ENCODE data around the gene KIAA1614. TPM values are rescaled to one million over a fixed set of nuclear protein-coding genes. Genes with fewer than 3 reads are reported as not detected.
A peak's percentile ranks its signal among the peaks of the same experiment; 100 is the strongest.

Gene KIAA1614
- total RNA-seq (under 1 TPM in 4 of 5 experiments, not detected in 1; 0.13 to 0.31 (median 0.20) TPM), polyA plus RNA-seq (under 1 TPM; 0.03 to 0.12 TPM), total RNA-seq (not detected)

GRCh38 chr1:180912801-180913565 lies at the start of gene KIAA1614:
KIAA1614 (plus strand) TSS chr1:180912897; CDS start chr1:180913244, 347 bp downstream.
- ATAC-seq (peak; percentile 44), DNase-seq (no peak)
- Mint-ChIP-seq H3K27me3 (peaks cover 43 to 57% (median 45%) of the 10 kb centered on the region in 5 donors), H3K27ac (no peak within 1 kb of the TSS), H3K4me1 (peaks cover 0 to 21% (median 8%) of the 10 kb centered on the region in 7 donors), H3K36me3 (peaks cover 0 to 3% (median 0%) of the 10 kb centered on the region in 5 donors), H3K4me3 (peak within 1 kb of the TSS in 9 of 10 donors; percentile 23 to 70 (median 44)), H3K9me3 (peaks cover 0 to 1% (median 0%) of the 10 kb centered on the region in 11 donors)
- Histone ChIP-seq H3K4me3 (ENCODE audit: low read length) (no peak within 1 kb of the TSS), H3K9me3 (ENCODE audit: control insufficient read depth in 2 of 3, low read length in 3 of 3) (no peaks in the 10 kb centered on the region), H3K27ac (ENCODE audit: low read depth, low read length) (no peak within 1 kb of the TSS), H3K36me3 (ENCODE audit: control insufficient read depth in 2 of 3, insufficient read depth in 3 of 3, low read length in 3 of 3) (no peaks in the 10 kb centered on the region), H3K27me3 (ENCODE audit: control insufficient read depth in 2 of 2, insufficient read depth in 2 of 2, low read length in 2 of 2) (no peaks in the 10 kb centered on the region), H3K4me1 (ENCODE audit: control insufficient read depth in 2 of 2, insufficient read depth in 2 of 2, low read length in 2 of 2) (no peaks in the 10 kb centered on the region)
- intact Hi-C loops (cut with micrococcal nuclease) = no loop called here
- ChIA-PET POLR2A (no interaction called here), CTCF (no interaction called here)

- CTCF ChIA-PET = interaction anchor here (0.5 to 5.6 kb wide), 14 partner anchors 10 to 567 kb away, joined by 3 to 138 read pairs (median 4); no protein-coding TSS in a partner anchor
- Mint-ChIP-seq H3K9me3 (no peaks in the 10 kb centered on the region), H3K27me3 (no peaks in the 10 kb centered on the region), H3K36me3 (peaks cover 0 to 15% (median 6%) of the 10 kb centered on the region in 5 donors), H3K27ac (no peak overlapping the region), H3K4me1 (no peaks in the 10 kb centered on the region), H3K4me3 (no peak overlapping the region)
- Histone ChIP-seq H3K4me3 (ENCODE audit: low read length) (no peak overlapping the region), H3K36me3 (ENCODE audit: control insufficient read depth in 2 of 3, insufficient read depth in 3 of 3, low read length in 3 of 3) (peaks cover 0 to 4% (median 3%) of the 10 kb centered on the region in 3 experiments), H3K4me1 (ENCODE audit: control insufficient read depth in 2 of 2, insufficient read depth in 2 of 2, low read length in 2 of 2) (no peaks in the 10 kb centered on the region), H3K27me3 (ENCODE audit: control insufficient read depth in 2 of 2, insufficient read depth in 2 of 2, low read length in 2 of 2) (no peaks in the 10 kb centered on the region), H3K9me3 (ENCODE audit: control insufficient read depth in 2 of 3, low read length in 3 of 3) (no peaks in the 10 kb centered on the region), H3K27ac (ENCODE audit: low read depth, low read length) (no peak overlapping the region)
- intact Hi-C loops (cut with micrococcal nuclease) = loop anchor here (5.0 kb wide), 3 partner anchors 86 to 304 kb away; partner anchors contain the start of gene XPR1 (in 2 of the 2)
- peak in 6 of 9 donors; percentile 8 to 51 (median 36) for DNase-seq
- POLR2A ChIA-PET = interaction anchor here (0.6 to 2.0 kb wide), 2 partner anchors 297 to 347 kb away, joined by 3 to 5 read pairs; no protein-coding TSS in a partner anchor
- ATAC-seq = peak; percentile 36
Observed at GRCh38 chr1:180863158-180863775, 49.4 kb upstream of the KIAA1614 start.

- ATAC-seq = no peak
- Histone ChIP-seq H3K27me3 (ENCODE audit: control insufficient read depth in 2 of 2, insufficient read depth in 2 of 2, low read length in 2 of 2) (no peaks in the 10 kb centered on the region), H3K4me1 (ENCODE audit: control insufficient read depth in 2 of 2, insufficient read depth in 2 of 2, low read length in 2 of 2) (no peaks in the 10 kb centered on the region), H3K9me3 (ENCODE audit: control insufficient read depth in 2 of 3, low read length in 3 of 3) (no peaks in the 10 kb centered on the region), H3K27ac (ENCODE audit: low read depth, low read length) (no peak overlapping the region), H3K4me3 (ENCODE audit: low read length) (no peak overlapping the region), H3K36me3 (ENCODE audit: control insufficient read depth in 2 of 3, insufficient read depth in 3 of 3, low read length in 3 of 3) (peaks cover 0 to 15% (median 0%) of the 10 kb centered on the region in 3 experiments)
- DNase-seq = peak in 3 of 9 donors; percentile 5 to 19 (median 10)
- no peaks in the 10 kb centered on the region for H3K27me3 Mint-ChIP-seq
- H3K4me3 Mint-ChIP-seq = no peak overlapping the region
- intact Hi-C loops (cut with micrococcal nuclease) = loop anchor here (1.0 to 10.0 kb wide), 7 partner anchors 103 to 365 kb away; no protein-coding TSS in a partner anchor
- H3K36me3 Mint-ChIP-seq = peaks cover 0 to 31% (median 5%) of the 10 kb centered on the region in 5 donors
- ChIA-PET POLR2A (no interaction called here), CTCF (interaction anchor here (1.0 kb wide), 2 partner anchors 260 to 284 kb away, joined by 7 to 10 read pairs; no protein-coding TSS in a partner anchor)
- peaks cover 0 to 5% (median 0%) of the 10 kb centered on the region in 7 donors for H3K4me1 Mint-ChIP-seq
- H3K9me3 Mint-ChIP-seq = peaks cover 0 to 1% (median 0%) of the 10 kb centered on the region in 11 donors
- H3K27ac Mint-ChIP-seq = peak overlapping the region in 1 of 9 donors; percentile 15
Observed at GRCh38 chr1:180881806-180882509, 30.7 kb upstream of the KIAA1614 start.

GRCh38 chr1:180884588-180885300 lies 28.0 kb upstream of the KIAA1614 start:
- Mint-ChIP-seq H3K4me3 (no peak overlapping the region), H3K36me3 (peaks cover 3 to 31% (median 10%) of the 10 kb centered on the region in 5 donors), H3K4me1 (peaks cover 0 to 5% (median 0%) of the 10 kb centered on the region in 7 donors), H3K27ac (no peak overlapping the region), H3K9me3 (peaks cover 0 to 1% (median 0%) of the 10 kb centered on the region in 11 donors), H3K27me3 (no peaks in the 10 kb centered on the region)
- H3K27ac ChIP-seq (ENCODE audit: low read depth, low read length) = no peak overlapping the region
- no peaks in the 10 kb centered on the region for H3K27me3 ChIP-seq (ENCODE audit: control insufficient read depth in 2 of 2, insufficient read depth in 2 of 2, low read length in 2 of 2)
- no peaks in the 10 kb centered on the region for H3K4me1 ChIP-seq (ENCODE audit: control insufficient read depth in 2 of 2, insufficient read depth in 2 of 2, low read length in 2 of 2)
- no peaks in the 10 kb centered on the region for H3K9me3 ChIP-seq (ENCODE audit: control insufficient read depth in 2 of 3, low read length in 3 of 3)
- ChIA-PET CTCF (interaction anchor here (1.6 kb wide), 1 partner anchor 258 kb away, joined by 5 read pairs; no protein-coding TSS in a partner anchor), POLR2A (no interaction called here)
- DNase-seq (no peak), ATAC-seq (no peak)
- peaks cover 0 to 10% (median 0%) of the 10 kb centered on the region in 3 experiments for H3K36me3 ChIP-seq (ENCODE audit: control insufficient read depth in 2 of 3, insufficient read depth in 3 of 3, low read length in 3 of 3)
- no peak overlapping the region for H3K4me3 ChIP-seq (ENCODE audit: low read length)
- intact Hi-C loops (cut with micrococcal nuclease) = loop anchor here (5.0 to 10.0 kb wide), 3 partner anchors 100 to 367 kb away; no protein-coding TSS in a partner anchor

- POLR2A ChIA-PET = no interaction called here
- ATAC-seq = no peak
Observed at GRCh38 chr1:180886338-180886737, 26.4 kb upstream of the KIAA1614 start.

More at GRCh38 chr1:180886338-180886737, 26.4 kb upstream of the KIAA1614 start:
- intact Hi-C loops (cut with micrococcal nuclease) = loop anchor here in 1 of 2 donors (10.0 kb wide), 1 partner anchor 98 kb away; no protein-coding TSS in a partner anchor
- no peak for DNase-seq
- no peaks in the 10 kb centered on the region for H3K27me3 Mint-ChIP-seq
- Histone ChIP-seq H3K4me1 (ENCODE audit: control insufficient read depth in 2 of 2, insufficient read depth in 2 of 2, low read length in 2 of 2) (no peaks in the 10 kb centered on the region), H3K4me3 (ENCODE audit: low read length) (no peak overlapping the region), H3K9me3 (ENCODE audit: control insufficient read depth in 2 of 3, low read length in 3 of 3) (no peaks in the 10 kb centered on the region), H3K27me3 (ENCODE audit: control insufficient read depth in 2 of 2, insufficient read depth in 2 of 2, low read length in 2 of 2) (no peaks in the 10 kb centered on the region), H3K36me3 (ENCODE audit: control insufficient read depth in 2 of 3, insufficient read depth in 3 of 3, low read length in 3 of 3) (peaks cover 0 to 4% (median 0%) of the 10 kb centered on the region in 3 experiments), H3K27ac (ENCODE audit: low read depth, low read length) (no peak overlapping the region)
- H3K27ac Mint-ChIP-seq = no peak overlapping the region
- H3K4me3 Mint-ChIP-seq = no peak overlapping the region
- CTCF ChIA-PET = no interaction called here
- peaks cover 0 to 5% (median 0%) of the 10 kb centered on the region in 7 donors for H3K4me1 Mint-ChIP-seq
- H3K36me3 Mint-ChIP-seq = peaks cover 3 to 26% (median 10%) of the 10 kb centered on the region in 5 donors
- H3K9me3 Mint-ChIP-seq = peaks cover 0 to 1% (median 0%) of the 10 kb centered on the region in 11 donors

All from naive thymus-derived CD4-positive, alpha-beta T cell (primary cell).